HG02678 (cell line): Measurements from ENCODE around the gene SERPINE2.

Experiments
- ATAC-seq: cut with Tn5 transposase; IDR thresholded peaks from one replicate; pipeline ENCODE4 v1.9.1; 2021; ENCODE audit warnings: mild to moderate bottlenecking, moderate library complexity; ENCODE audit not compliant: unreplicated experiment

Gene SERPINE2

GRCh38 chr2:223944703-223945531, 94.2 kb downstream of the SERPINE2 start, which contains the start of gene WDFY1:
Gene WDFY1 (minus strand): TSS chr2:223945335. CDS start chr2:223945284, 51 bp downstream.
- ATAC-seq: peak; percentile 77

- no peak for ATAC-seq
These were observed 94.9 kb downstream of the SERPINE2 start for GRCh38 chr2:223944166-223944702.

DNA sequence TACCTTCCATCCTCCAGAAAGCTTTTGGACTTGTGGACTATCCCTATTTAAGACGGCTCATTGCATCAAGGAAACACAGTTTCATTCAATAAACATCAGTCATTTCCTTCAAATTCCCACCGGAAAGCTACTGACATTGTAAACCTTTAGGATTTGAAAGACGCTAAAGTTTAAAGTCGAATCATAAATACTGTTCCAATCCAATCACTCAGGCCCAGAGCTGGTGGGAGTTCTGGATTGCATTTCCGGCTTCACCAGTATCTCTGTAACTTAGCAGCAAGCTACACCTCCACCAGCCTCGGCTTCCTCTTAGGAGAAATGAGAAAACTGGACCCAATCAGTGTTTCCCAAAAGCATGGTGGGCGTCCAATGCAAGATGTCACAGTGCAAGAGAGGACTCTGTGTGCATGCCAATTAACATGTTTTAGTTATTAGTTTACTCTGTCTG, 95.5 kb downstream of the SERPINE2 start:
- ATAC-seq: no peak

- no peak for ATAC-seq
These were observed 96.0 kb downstream of the SERPINE2 start for GRCh38 chr2:223943135-223943534.

DNA sequence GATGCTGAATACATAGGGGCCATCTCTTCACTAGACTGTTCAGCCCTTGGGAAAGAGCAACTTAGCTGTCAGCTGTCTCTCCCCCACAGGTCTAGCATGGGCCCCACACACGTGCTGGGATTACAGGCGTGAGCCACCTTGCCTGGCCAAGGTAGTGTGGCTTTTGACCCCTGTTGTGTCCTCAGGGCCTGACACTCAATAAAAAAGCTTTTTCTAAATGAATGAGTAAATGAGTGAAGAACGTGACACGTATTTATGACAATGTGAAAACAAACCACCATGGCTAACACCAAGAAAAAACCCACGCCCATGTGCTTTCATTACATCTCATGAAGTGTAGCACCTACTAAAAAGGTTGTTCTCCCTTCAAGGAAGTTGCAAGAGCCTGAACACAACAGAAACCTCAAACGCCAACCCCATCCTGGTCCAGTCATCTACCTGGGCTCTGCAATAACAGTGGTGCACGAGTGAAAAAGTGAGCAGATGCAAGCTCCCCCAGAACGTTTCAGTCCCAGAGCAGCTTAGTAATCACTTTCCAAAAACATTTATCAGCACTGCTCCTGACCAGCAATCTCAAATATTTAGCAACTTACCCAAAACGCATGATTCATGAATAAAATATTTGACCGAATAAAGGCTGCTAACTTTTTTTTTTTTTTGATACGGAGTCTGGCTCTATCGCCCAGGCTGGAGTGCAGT, 97.4 kb downstream of the SERPINE2 start:
- peak; percentile 40 for ATAC-seq

DNA sequence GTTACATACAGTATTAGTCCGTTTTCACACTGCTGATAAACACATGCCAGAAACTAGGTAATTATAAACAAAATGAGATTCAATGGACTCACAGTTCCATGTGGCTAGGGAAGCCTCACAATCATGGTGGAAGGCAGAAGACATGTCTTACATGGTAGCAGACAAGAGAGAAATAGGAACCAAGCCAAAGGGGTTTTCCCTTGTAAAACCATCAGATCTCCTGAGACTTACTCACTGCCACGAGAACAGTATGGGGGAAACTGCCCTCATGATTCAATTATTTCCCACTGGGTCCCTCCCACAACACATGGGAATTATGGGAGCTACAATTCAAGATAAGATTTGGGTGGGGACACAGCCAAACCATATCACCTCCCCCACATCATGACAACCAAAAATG, 99.6 kb downstream of the SERPINE2 start:
- ATAC-seq: peak; percentile 30

DNA sequence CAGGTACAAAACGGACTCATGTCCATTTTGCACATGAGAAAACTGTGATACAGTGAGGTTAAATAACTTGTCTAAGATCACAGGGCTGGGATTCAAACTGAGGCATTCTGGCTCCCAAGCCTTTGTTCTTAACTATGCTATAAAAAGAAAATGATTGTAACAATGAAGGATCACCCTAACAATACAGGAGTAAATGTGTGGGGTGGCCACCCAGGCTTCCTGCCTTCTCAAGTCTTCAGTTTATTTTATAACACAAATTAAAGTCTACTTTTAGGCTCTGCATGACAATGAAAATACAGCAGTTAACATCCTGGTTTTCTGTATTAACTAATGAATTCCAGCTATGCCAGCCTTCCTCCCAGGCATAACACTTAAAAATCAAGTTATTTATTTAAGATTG, 101.6 kb downstream of the SERPINE2 start:
- no peak for ATAC-seq

DNA sequence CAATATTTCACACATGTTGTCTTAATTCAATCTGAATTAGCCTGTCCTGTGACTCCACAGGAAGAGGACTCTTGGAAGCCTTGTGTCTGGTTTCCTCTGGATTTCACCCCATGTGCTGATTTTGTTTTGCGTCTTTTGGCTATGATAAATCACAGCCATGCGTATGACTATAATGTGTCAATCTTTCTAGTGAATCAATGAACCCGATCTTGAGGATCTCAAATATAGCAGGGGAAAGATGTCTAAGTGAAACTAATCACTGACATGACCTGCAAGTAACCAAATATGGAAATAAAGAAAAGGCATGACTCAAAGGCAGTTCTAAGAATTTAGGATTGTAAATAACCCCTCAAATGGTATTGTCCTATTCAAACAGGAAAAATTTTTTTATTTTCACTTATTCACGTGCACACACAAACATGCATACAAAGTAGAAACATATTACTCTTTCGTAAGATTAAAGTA, 102.2 kb downstream of the SERPINE2 start:
- ATAC-seq: no peak

GRCh38 chr2:223935459-223936125, 103.5 kb downstream of the SERPINE2 start:
- ATAC-seq: no peak

- no peak for ATAC-seq
These were observed 104.2 kb downstream of the SERPINE2 start for GRCh38 chr2:223934870-223935269.

DNA sequence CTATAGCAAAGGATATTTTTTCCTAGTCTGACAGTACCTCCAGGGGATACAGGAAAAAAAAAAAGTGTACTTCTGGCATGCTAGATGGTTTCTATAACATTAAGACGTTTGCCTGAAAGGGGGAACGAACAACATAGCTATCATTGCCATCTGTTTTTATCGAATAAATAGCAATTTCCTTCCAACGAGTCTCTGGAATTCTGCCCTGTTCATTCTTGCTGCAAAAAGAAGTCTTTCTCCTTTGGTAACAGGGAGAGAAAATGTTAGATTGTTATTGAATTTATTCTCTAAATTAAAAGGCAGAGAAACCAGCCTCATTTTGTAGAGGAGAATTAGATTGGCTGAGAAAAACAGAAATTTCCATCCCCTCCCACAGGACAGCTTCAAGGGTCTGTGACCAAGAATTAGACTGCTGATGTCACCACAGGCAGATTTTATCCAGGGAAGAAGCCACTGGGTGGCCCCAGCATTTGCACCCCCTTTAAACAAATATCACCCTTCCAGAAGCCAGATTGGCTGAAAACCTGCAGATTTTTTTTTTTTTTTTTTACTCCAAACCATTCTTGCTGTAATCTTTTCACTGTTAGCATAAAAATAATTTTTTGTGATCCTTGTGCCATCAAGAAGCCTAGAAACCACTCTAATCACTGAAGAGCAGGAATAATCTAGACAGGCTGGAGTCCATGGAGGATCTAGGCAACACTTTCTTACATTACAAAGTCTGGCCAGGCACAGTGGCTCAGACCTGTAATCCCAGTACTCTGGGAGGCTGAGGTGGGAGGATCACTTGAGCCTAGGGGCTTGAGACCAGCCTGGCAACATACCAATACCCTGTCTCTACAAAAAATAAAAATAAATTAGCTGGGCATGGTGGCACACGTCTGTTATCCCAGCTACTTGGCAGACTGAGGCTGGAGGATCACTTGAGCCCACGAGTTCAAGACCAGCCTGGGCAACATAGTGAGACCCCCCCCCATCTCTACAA, 106.0 kb downstream of the SERPINE2 start:
- no peak for ATAC-seq

DNA sequence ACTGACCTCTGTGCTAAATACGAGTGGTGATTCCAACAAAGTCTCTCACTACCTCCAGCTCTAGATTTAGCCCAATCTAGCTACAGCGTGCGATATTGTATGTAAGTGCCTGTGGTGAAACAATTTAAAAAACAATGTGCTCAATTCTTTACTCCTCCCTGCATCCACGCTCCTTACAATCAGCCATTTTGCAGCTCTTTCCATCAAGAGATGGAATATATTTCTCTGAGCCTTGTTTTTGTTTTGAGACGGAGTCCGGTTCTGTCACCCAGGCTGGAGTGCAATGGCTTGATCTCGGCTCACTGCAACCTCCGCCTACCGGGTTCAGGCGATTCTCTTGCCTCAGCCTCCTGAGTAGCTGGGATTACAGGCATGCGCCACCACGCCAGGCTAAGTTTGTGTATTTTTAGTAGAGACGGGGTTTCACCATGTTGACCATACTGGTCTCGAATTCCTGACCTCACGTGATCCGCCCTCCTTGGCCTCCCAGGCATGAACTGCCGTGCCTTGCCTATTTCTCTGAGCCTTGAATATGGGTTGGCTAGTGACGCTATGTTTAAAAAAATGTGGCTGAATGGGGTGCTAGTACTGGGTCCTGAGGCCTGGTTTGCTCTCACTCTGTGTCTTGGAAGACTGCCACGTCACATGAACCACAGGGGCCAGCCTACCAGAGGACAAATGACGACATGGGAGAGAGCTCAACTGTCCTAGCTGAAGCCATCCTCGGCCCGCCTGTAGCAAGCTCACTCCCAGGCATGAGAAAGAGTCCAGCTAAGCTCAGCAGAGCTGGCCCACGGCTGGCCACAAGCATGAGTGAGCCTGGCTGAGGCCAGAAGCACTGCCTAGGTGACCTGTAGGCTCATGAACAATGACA, 108.7 kb downstream of the SERPINE2 start:
- ATAC-seq: no peak

GRCh38 chr2:223929571-223930102, 109.4 kb downstream of the SERPINE2 start:
- ATAC-seq: no peak

DNA sequence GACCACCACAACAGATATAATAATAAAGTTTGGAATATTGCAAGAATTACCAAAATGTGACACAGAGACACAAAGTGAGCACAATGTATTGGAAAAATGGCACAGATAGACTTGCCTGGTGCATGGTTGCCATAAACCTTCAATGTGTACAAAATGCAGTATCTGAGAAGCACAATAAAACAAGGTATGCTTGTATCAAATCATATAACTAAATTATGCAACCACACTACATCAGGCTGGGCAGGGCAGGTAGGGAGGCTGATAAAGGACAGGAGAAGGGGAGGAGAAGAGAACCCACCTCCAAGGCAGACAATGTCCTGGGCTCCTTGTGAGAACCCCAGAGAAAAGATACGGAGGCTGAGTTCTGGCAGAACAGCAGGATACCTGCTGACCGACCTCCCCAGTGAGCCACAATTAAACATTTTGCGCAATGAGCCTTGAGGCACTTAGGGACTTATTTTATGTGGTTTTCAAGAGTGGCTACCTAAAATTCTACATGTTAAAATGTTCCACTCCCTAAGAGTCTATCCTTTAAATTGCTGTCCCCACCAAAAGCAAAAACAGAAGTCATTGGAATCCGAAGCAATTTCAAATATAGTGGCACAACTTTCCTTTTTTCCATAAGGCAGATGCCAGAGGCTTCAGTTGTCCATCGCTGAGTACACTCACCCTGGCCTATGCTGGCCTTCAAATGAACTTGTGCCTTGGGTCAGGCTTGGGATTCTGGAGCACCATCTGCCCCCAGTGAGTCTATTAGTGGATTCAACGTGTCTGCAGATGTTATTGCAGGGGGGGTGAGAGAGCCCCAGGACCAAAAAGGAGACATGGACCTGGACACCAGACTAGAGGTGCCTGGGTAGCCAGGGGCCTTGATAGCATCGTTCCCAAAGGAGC, 110.7 kb downstream of the SERPINE2 start:
- no peak for ATAC-seq

DNA sequence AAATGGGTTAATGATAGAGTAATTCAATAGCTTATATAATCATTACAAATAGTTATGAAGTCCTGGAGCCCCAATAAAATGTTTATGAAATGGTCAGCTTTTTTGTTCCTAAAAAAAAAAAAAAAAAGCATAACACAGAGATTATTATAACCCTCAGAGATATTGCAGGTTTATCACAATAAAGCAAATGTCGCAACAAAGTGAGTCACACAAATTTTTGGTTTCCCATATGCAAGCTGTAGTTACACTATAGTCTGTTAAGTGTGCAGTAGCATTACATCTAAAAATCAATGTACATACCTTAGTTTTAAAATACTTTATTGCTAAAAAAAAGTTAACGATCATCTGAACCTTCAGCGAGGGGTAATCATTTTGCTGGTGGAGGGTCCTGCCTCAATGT, 114.0 kb downstream of the SERPINE2 start:
- ATAC-seq: no peak
